ENCODE data around the gene CCDC185.

Gene CCDC185

GRCh38 chr1:223419561-223419960 is 26.3 kb downstream of the CCDC185 start:
- DNase-seq: no peak
- ChIA-PET CTCF (no interaction called here), POLR2A (no interaction called here)
- no peaks in the 10 kb centered on the region for H3K9me3 ChIP-seq (ENCODE audit: control extremely low read depth in 1 of 5, control insufficient read depth in 4 of 5, insufficient read depth in 2 of 5, low read depth in 1 of 5, low read length in 4 of 5)
- H3K27ac ChIP-seq (ENCODE audit: insufficient read depth in 1 of 2, low read depth in 1 of 2, low read length in 2 of 2, poor library complexity in 1 of 2, severe bottlenecking in 2 of 2): no peak overlapping the region
- 94% methylated on average over 7 of the region's 10 CpGs for WGBS (ENCODE audit: insufficient coverage)
- no peaks in the 10 kb centered on the region for H3K4me1 ChIP-seq (ENCODE audit: control extremely low read depth in 1 of 4, control insufficient read depth in 4 of 4, insufficient read depth in 4 of 4, low read length in 3 of 4)
- H3K27me3 ChIP-seq (replicated peaks in 2 of 5; ENCODE audit: control insufficient read depth in 4 of 5, insufficient read depth in 5 of 5, low read length in 4 of 5): peaks cover 0 to 7% (median 2%) of the 10 kb centered on the region in 5 experiments
- H3K4me3 ChIP-seq (ENCODE audit: control insufficient read depth in 1 of 7, extremely low read depth in 1 of 7, insufficient read depth in 4 of 7, low read depth in 2 of 7, low read length in 6 of 7): no peak overlapping the region
- H3K36me3 ChIP-seq (ENCODE audit: control insufficient read depth in 4 of 4, insufficient read depth in 4 of 4, low read length in 3 of 4): no peaks in the 10 kb centered on the region

- DNase-seq: no peak
- Histone ChIP-seq H3K4me3 (ENCODE audit: control insufficient read depth in 1 of 7, extremely low read depth in 1 of 7, insufficient read depth in 4 of 7, low read depth in 2 of 7, low read length in 6 of 7) (no peak overlapping the region), H3K27me3 (replicated peaks in 2 of 5; ENCODE audit: control insufficient read depth in 4 of 5, insufficient read depth in 5 of 5, low read length in 4 of 5) (peaks cover 0 to 10% (median 2%) of the 10 kb centered on the region in 5 experiments), H3K36me3 (ENCODE audit: control insufficient read depth in 4 of 4, insufficient read depth in 4 of 4, low read length in 3 of 4) (no peaks in the 10 kb centered on the region), H3K27ac (ENCODE audit: insufficient read depth in 1 of 2, low read depth in 1 of 2, low read length in 2 of 2, poor library complexity in 1 of 2, severe bottlenecking in 2 of 2) (no peak overlapping the region), H3K4me1 (ENCODE audit: control extremely low read depth in 1 of 4, control insufficient read depth in 4 of 4, insufficient read depth in 4 of 4, low read length in 3 of 4) (no peaks in the 10 kb centered on the region), H3K9me3 (ENCODE audit: control extremely low read depth in 1 of 5, control insufficient read depth in 4 of 5, insufficient read depth in 2 of 5, low read depth in 1 of 5, low read length in 4 of 5) (no peaks in the 10 kb centered on the region)
- WGBS (ENCODE audit: insufficient coverage): 100% methylated on average over 1 of the region's 1 CpG
- ChIA-PET POLR2A (no interaction called here), CTCF (interaction anchor here (0.6 kb wide), 1 partner anchor 237 kb away, joined by 3 read pairs; no protein-coding TSS in a partner anchor)
Observed at GRCh38 chr1:223421025-223421424, 27.8 kb downstream of the CCDC185 start.

GRCh38 chr1:223421676-223422075 is 28.5 kb downstream of the CCDC185 start:
- Histone ChIP-seq H3K4me3 (ENCODE audit: control insufficient read depth in 1 of 7, extremely low read depth in 1 of 7, insufficient read depth in 4 of 7, low read depth in 2 of 7, low read length in 6 of 7) (no peak overlapping the region), H3K4me1 (ENCODE audit: control extremely low read depth in 1 of 4, control insufficient read depth in 4 of 4, insufficient read depth in 4 of 4, low read length in 3 of 4) (no peaks in the 10 kb centered on the region), H3K27ac (ENCODE audit: insufficient read depth in 1 of 2, low read depth in 1 of 2, low read length in 2 of 2, poor library complexity in 1 of 2, severe bottlenecking in 2 of 2) (no peak overlapping the region), H3K36me3 (ENCODE audit: control insufficient read depth in 4 of 4, insufficient read depth in 4 of 4, low read length in 3 of 4) (no peaks in the 10 kb centered on the region), H3K27me3 (replicated peaks in 2 of 5; ENCODE audit: control insufficient read depth in 4 of 5, insufficient read depth in 5 of 5, low read length in 4 of 5) (peaks cover 0 to 10% (median 2%) of the 10 kb centered on the region in 5 experiments), H3K9me3 (ENCODE audit: control extremely low read depth in 1 of 5, control insufficient read depth in 4 of 5, insufficient read depth in 2 of 5, low read depth in 1 of 5, low read length in 4 of 5) (no peaks in the 10 kb centered on the region)
- POLR2A ChIA-PET: no interaction called here
- DNase-seq: no peak
- WGBS (ENCODE audit: insufficient coverage): 60% methylated on average over 1 of the region's 2 CpGs
- CTCF ChIA-PET: interaction anchor here (0.6 kb wide), 1 partner anchor 236 kb away, joined by 3 read pairs; no protein-coding TSS in a partner anchor

GRCh38 chr1:223422911-223423310 is 29.7 kb downstream of the CCDC185 start:
- H3K9me3 ChIP-seq (ENCODE audit: control extremely low read depth in 1 of 5, control insufficient read depth in 4 of 5, insufficient read depth in 2 of 5, low read depth in 1 of 5, low read length in 4 of 5): no peaks in the 10 kb centered on the region
- ChIA-PET CTCF (no interaction called here), POLR2A (no interaction called here)
- H3K27me3 ChIP-seq (replicated peaks in 2 of 5; ENCODE audit: control insufficient read depth in 4 of 5, insufficient read depth in 5 of 5, low read length in 4 of 5): peaks cover 0 to 13% (median 2%) of the 10 kb centered on the region in 5 experiments
- no peak for DNase-seq
- H3K4me3 ChIP-seq (ENCODE audit: control insufficient read depth in 1 of 7, extremely low read depth in 1 of 7, insufficient read depth in 4 of 7, low read depth in 2 of 7, low read length in 6 of 7): no peak overlapping the region
- H3K27ac ChIP-seq (ENCODE audit: insufficient read depth in 1 of 2, low read depth in 1 of 2, low read length in 2 of 2, poor library complexity in 1 of 2, severe bottlenecking in 2 of 2): no peak overlapping the region
- H3K4me1 ChIP-seq (ENCODE audit: control extremely low read depth in 1 of 4, control insufficient read depth in 4 of 4, insufficient read depth in 4 of 4, low read length in 3 of 4): no peaks in the 10 kb centered on the region
- no CpG with 5 or more reads among the region's 1 CpG for WGBS (ENCODE audit: insufficient coverage)
- H3K36me3 ChIP-seq (ENCODE audit: control insufficient read depth in 4 of 4, insufficient read depth in 4 of 4, low read length in 3 of 4): no peaks in the 10 kb centered on the region

- POLR2A ChIA-PET: no interaction called here
- 0% methylated on average over 1 of the region's 4 CpGs for WGBS (ENCODE audit: insufficient coverage)
- Histone ChIP-seq H3K4me3 (ENCODE audit: control insufficient read depth in 1 of 7, extremely low read depth in 1 of 7, insufficient read depth in 4 of 7, low read depth in 2 of 7, low read length in 6 of 7) (no peak overlapping the region), H3K27ac (ENCODE audit: insufficient read depth in 1 of 2, low read depth in 1 of 2, low read length in 2 of 2, poor library complexity in 1 of 2, severe bottlenecking in 2 of 2) (no peak overlapping the region), H3K9me3 (ENCODE audit: control extremely low read depth in 1 of 5, control insufficient read depth in 4 of 5, insufficient read depth in 2 of 5, low read depth in 1 of 5, low read length in 4 of 5) (peaks cover 0 to 5% (median 0%) of the 10 kb centered on the region in 5 experiments), H3K36me3 (ENCODE audit: control insufficient read depth in 4 of 4, insufficient read depth in 4 of 4, low read length in 3 of 4) (no peaks in the 10 kb centered on the region), H3K4me1 (ENCODE audit: control extremely low read depth in 1 of 4, control insufficient read depth in 4 of 4, insufficient read depth in 4 of 4, low read length in 3 of 4) (no peaks in the 10 kb centered on the region), H3K27me3 (replicated peaks in 2 of 5; ENCODE audit: control insufficient read depth in 4 of 5, insufficient read depth in 5 of 5, low read length in 4 of 5) (peaks cover 0 to 15% (median 2%) of the 10 kb centered on the region in 5 experiments)
- no peak for DNase-seq
- CTCF ChIA-PET: no interaction called here
Observed at GRCh38 chr1:223423641-223424233, 30.5 kb downstream of the CCDC185 start.

GRCh38 chr1:223425550-223425949 is 32.3 kb downstream of the CCDC185 start:
- Histone ChIP-seq H3K27ac (ENCODE audit: insufficient read depth in 1 of 2, low read depth in 1 of 2, low read length in 2 of 2, poor library complexity in 1 of 2, severe bottlenecking in 2 of 2) (no peak overlapping the region), H3K27me3 (replicated peaks in 2 of 5; ENCODE audit: control insufficient read depth in 4 of 5, insufficient read depth in 5 of 5, low read length in 4 of 5) (peaks cover 0 to 14% (median 2%) of the 10 kb centered on the region in 5 experiments), H3K4me3 (ENCODE audit: control insufficient read depth in 1 of 7, extremely low read depth in 1 of 7, insufficient read depth in 4 of 7, low read depth in 2 of 7, low read length in 6 of 7) (no peak overlapping the region), H3K4me1 (ENCODE audit: control extremely low read depth in 1 of 4, control insufficient read depth in 4 of 4, insufficient read depth in 4 of 4, low read length in 3 of 4) (no peaks in the 10 kb centered on the region), H3K36me3 (ENCODE audit: control insufficient read depth in 4 of 4, insufficient read depth in 4 of 4, low read length in 3 of 4) (no peaks in the 10 kb centered on the region), H3K9me3 (ENCODE audit: control extremely low read depth in 1 of 5, control insufficient read depth in 4 of 5, insufficient read depth in 2 of 5, low read depth in 1 of 5, low read length in 4 of 5) (peaks cover 0 to 7% (median 0%) of the 10 kb centered on the region in 5 experiments)
- ChIA-PET POLR2A (no interaction called here), CTCF (no interaction called here)
- 95% methylated on average over 5 of the region's 5 CpGs for WGBS (ENCODE audit: insufficient coverage)
- DNase-seq: no peak

GRCh38 chr1:223426936-223427335 is 33.7 kb downstream of the CCDC185 start:
- Histone ChIP-seq H3K4me3 (ENCODE audit: control insufficient read depth in 1 of 7, extremely low read depth in 1 of 7, insufficient read depth in 4 of 7, low read depth in 2 of 7, low read length in 6 of 7) (no peak overlapping the region), H3K36me3 (ENCODE audit: control insufficient read depth in 4 of 4, insufficient read depth in 4 of 4, low read length in 3 of 4) (no peaks in the 10 kb centered on the region), H3K9me3 (ENCODE audit: control extremely low read depth in 1 of 5, control insufficient read depth in 4 of 5, insufficient read depth in 2 of 5, low read depth in 1 of 5, low read length in 4 of 5) (peaks cover 0 to 7% (median 0%) of the 10 kb centered on the region in 5 experiments), H3K27me3 (replicated peaks in 2 of 5; ENCODE audit: control insufficient read depth in 4 of 5, insufficient read depth in 5 of 5, low read length in 4 of 5) (peaks cover 0 to 14% (median 2%) of the 10 kb centered on the region in 5 experiments), H3K4me1 (ENCODE audit: control extremely low read depth in 1 of 4, control insufficient read depth in 4 of 4, insufficient read depth in 4 of 4, low read length in 3 of 4) (no peaks in the 10 kb centered on the region), H3K27ac (ENCODE audit: insufficient read depth in 1 of 2, low read depth in 1 of 2, low read length in 2 of 2, poor library complexity in 1 of 2, severe bottlenecking in 2 of 2) (no peak overlapping the region)
- DNase-seq: no peak
- WGBS (ENCODE audit: insufficient coverage): no CpG with 5 or more reads among the region's 1 CpG
- POLR2A ChIA-PET: interaction anchor here (0.6 kb wide), 1 partner anchor 16 kb away, joined by 3 read pairs; no protein-coding TSS in a partner anchor
- CTCF ChIA-PET: interaction anchor here (0.8 kb wide), 1 partner anchor 110 kb away, joined by 3 read pairs; no protein-coding TSS in a partner anchor

Measured in common myeloid progenitor, CD34-positive (primary cell).